Measurements from ENCODE around the gene SLC14A1.
"Not testable (repeated sequence)": the region's sequence is repeated elsewhere in the genome, so short reads cannot be mapped to it uniquely, and the experiment has no call there.

SLC14A1 gene

GRCh38 chr18:45724601-45725000 lies 620 bp downstream of the SLC14A1 start:
- DNase-seq = no peak

GRCh38 chr18:45725336-45725735 lies 1.4 kb downstream of the SLC14A1 start:
- DNase-seq = no peak

- no peak for DNase-seq
Measured at GRCh38 chr18:45726603-45727002, 2.6 kb downstream of the SLC14A1 start.

GRCh38 chr18:45727068-45727467 lies 3.1 kb downstream of the SLC14A1 start:
- no peak for DNase-seq

GRCh38 chr18:45728336-45729010 lies 4.5 kb downstream of the SLC14A1 start:
- DNase-seq = no peak

- DNase-seq = no peak
Measured at GRCh38 chr18:45730832-45731575, 7.0 kb downstream of the SLC14A1 start.

GRCh38 chr18:45731716-45732115 lies 7.7 kb downstream of the SLC14A1 start:
- DNase-seq = no peak

GRCh38 chr18:45733535-45733934 lies 9.6 kb downstream of the SLC14A1 start:
- no peak for DNase-seq

GRCh38 chr18:45734505-45734904 lies 10.5 kb downstream of the SLC14A1 start:
- no peak for DNase-seq

- no peak for DNase-seq
Measured at GRCh38 chr18:45734944-45735343, 11.0 kb downstream of the SLC14A1 start.

- no peak for DNase-seq
Measured at GRCh38 chr18:45738660-45739059, 14.7 kb downstream of the SLC14A1 start.

- DNase-seq = no peak
Measured at GRCh38 chr18:45739268-45739667, 15.3 kb downstream of the SLC14A1 start.

- no peak for DNase-seq
Measured at GRCh38 chr18:45739848-45740247, 15.9 kb downstream of the SLC14A1 start.

- no peak for DNase-seq
Measured at GRCh38 chr18:45741056-45741455, 17.1 kb downstream of the SLC14A1 start.

GRCh38 chr18:45745817-45746461 lies 22.0 kb downstream of the SLC14A1 start:
- no peak for DNase-seq

GRCh38 chr18:45748501-45748900 lies 24.5 kb downstream of the SLC14A1 start:
- no peak for DNase-seq

GRCh38 chr18:45749918-45750689 lies 26.1 kb downstream of the SLC14A1 start:
- DNase-seq = no peak

GRCh38 chr18:45751766-45752165 lies 27.8 kb downstream of the SLC14A1 start:
- DNase-seq = no peak

- no peak for DNase-seq
Measured at GRCh38 chr18:45752681-45753080, 28.7 kb downstream of the SLC14A1 start.

GRCh38 chr18:45753286-45753685 lies 29.3 kb downstream of the SLC14A1 start:
- no peak for DNase-seq

GRCh38 chr18:45755934-45756333 lies 32.0 kb downstream of the SLC14A1 start:
- no peak for DNase-seq

GRCh38 chr18:45757005-45757404 lies 33.0 kb downstream of the SLC14A1 start:
- DNase-seq = no peak

GRCh38 chr18:45757644-45758043 lies 33.7 kb downstream of the SLC14A1 start:
- DNase-seq = not testable (repeated sequence)

Data from CD4-positive, alpha-beta T cell treated with Interleukin-21 for 1 hour (primary cell).